ENCODE measurements around the gene SETBP1.

GRCh38 chr18:44754567-44754966, 73.9 kb downstream of the SETBP1 start:
- TF ChIP-seq CTCF (IDR thresholded peaks at IDR 0.05; ENCODE audit: insufficient read depth, low read depth, low read length) (no peak), EZH2 (IDR thresholded peaks at IDR 0.05; ENCODE audit: insufficient read depth, low read length) (no peak)

Data from astrocyte (in vitro differentiated cells and primary cell).